ENCODE data around the gene MSI1.
A peak's percentile ranks its signal among the peaks of the same experiment; 100 is the strongest.

MSI1 gene

GRCh38 chr12:120292661-120293531, 76.1 kb downstream of the MSI1 start, which contains the start of gene RNU4-1:
RNU4-1 (minus strand) TSS chr12:120293237.
- Histone ChIP-seq H3K27me3 (ENCODE audit: control insufficient read depth in 1 of 2, insufficient read depth in 2 of 2, low read length in 2 of 2) (no peaks in the 10 kb centered on the region), H3K27ac (ENCODE audit: low read depth, low read length) (peak within 1 kb of the TSS; percentile 99), H3K4me1 (ENCODE audit: control insufficient read depth in 1 of 2, insufficient read depth in 2 of 2, low read length in 2 of 2) (peaks cover 4 to 5% of the 10 kb centered on the region in 2 donors), H3K9ac (ENCODE audit: low read depth in 1 of 2, low read length in 2 of 2) (peak within 1 kb of the TSS; percentile 79), H3K9me3 (ENCODE audit: control insufficient read depth in 1 of 2, low read length in 2 of 2) (no peaks in the 10 kb centered on the region), H3K36me3 (ENCODE audit: control insufficient read depth in 1 of 2, insufficient read depth in 2 of 2, low read length in 2 of 2) (no peaks in the 10 kb centered on the region), H3K4me3 (ENCODE audit: low read depth in 1 of 2, low read length in 2 of 2) (peak within 1 kb of the TSS; percentile 58 to 73)

- H3K9ac ChIP-seq (ENCODE audit: low read depth in 1 of 2, low read length in 2 of 2), result peak overlapping the region; percentile 79
- H3K27me3 ChIP-seq (ENCODE audit: control insufficient read depth in 1 of 2, insufficient read depth in 2 of 2, low read length in 2 of 2), result no peaks in the 10 kb centered on the region
- peak overlapping the region; percentile 99 for H3K27ac ChIP-seq (ENCODE audit: low read depth, low read length)
- H3K36me3 ChIP-seq (ENCODE audit: control insufficient read depth in 1 of 2, insufficient read depth in 2 of 2, low read length in 2 of 2), result no peaks in the 10 kb centered on the region
- H3K4me3 ChIP-seq (ENCODE audit: low read depth in 1 of 2, low read length in 2 of 2), result peak overlapping the region; percentile 58 to 73
- no peaks in the 10 kb centered on the region for H3K9me3 ChIP-seq (ENCODE audit: control insufficient read depth in 1 of 2, low read length in 2 of 2)
- H3K4me1 ChIP-seq (ENCODE audit: control insufficient read depth in 1 of 2, insufficient read depth in 2 of 2, low read length in 2 of 2), result peaks cover 4 to 5% of the 10 kb centered on the region in 2 donors
These were observed 76.6 kb downstream of the MSI1 start for GRCh38 chr12:120292411-120292660.

All from duodenal mucosa (tissue), 2 donors.